ENCODE data around the gene SRRM5. TPM values are rescaled to one million over a fixed set of nuclear protein-coding genes. Genes with fewer than 3 reads are reported as not detected.

SRRM5 gene
- total RNA-seq, 1 donor from 2014 or later, result 0.29 TPM

DNA sequence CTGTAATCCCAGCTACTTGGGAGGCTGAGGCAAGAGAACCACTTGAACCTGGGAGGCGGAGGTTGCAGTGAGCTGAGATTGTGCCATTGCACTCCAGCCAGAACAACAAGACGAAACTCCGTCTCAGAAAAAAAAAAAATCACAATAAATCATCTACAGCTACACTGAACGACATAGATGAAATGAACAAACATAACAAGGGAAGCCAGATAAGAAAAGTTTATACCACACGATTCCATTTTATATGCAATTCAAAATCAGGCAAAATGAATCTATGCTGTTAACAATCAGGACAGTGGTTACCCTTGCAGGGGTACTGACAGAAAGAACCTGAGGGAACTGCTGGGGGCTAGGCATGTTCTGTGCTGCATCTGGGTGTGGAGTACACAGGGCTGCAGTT is 42.2 kb upstream of the SRRM5 start:
- Histone ChIP-seq H3K4me3 (no peak overlapping the region), H3K27ac (no peak overlapping the region), H3K36me3 (no peaks in the 10 kb centered on the region), H3K27me3 (no peaks in the 10 kb centered on the region), H3K9me3 (no peaks in the 10 kb centered on the region), H3K4me1 (peaks cover 10% of the 10 kb centered on the region)
- intact Hi-C loops (cut with DNase I), result no loop called here
- ATAC-seq (no peak), DNase-seq (no peak)
- TF ChIP-seq, protein P1, sequence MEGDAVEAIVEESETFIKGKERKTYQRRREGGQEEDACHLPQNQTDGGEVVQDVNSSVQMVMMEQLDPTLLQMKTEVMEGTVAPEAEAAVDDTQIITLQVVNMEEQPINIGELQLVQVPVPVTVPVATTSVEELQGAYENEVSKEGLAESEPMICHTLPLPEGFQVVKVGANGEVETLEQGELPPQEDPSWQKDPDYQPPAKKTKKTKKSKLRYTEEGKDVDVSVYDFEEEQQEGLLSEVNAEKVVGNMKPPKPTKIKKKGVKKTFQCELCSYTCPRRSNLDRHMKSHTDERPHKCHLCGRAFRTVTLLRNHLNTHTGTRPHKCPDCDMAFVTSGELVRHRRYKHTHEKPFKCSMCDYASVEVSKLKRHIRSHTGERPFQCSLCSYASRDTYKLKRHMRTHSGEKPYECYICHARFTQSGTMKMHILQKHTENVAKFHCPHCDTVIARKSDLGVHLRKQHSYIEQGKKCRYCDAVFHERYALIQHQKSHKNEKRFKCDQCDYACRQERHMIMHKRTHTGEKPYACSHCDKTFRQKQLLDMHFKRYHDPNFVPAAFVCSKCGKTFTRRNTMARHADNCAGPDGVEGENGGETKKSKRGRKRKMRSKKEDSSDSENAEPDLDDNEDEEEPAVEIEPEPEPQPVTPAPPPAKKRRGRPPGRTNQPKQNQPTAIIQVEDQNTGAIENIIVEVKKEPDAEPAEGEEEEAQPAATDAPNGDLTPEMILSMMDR (IDR thresholded peaks at IDR 0.05), result no peak

DNA sequence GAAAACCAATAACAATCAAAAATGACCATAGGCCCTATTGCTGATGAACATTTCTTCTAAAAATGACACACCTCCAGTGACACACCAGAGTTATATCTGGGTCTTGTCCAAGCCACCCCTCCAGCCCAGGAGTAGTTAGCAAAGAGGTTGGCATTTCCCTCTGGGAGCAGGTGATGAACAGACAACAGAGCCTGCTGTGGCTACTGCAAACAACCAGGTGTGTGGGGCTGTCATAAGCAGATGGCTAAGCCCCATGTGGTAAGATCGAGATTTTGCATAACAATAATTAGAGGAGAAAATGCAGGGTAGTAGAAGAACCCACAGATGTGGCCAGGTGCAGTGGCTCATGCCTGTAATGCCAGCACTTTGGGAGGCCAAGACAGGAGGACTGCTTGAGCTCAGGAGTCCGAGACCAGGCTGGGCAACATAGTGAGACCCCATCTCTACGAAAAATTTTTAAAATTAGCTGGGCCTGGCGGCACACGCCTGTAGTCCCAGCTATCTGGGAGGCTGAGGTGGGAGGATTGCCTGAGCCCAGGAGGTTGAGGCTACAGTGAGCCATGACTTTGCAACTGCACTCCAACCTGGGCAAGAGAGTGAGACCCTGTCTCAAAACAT is 41.6 kb upstream of the SRRM5 start:
- Histone ChIP-seq H3K9me3 (no peaks in the 10 kb centered on the region), H3K27me3 (no peaks in the 10 kb centered on the region), H3K4me1 (peaks cover 12% of the 10 kb centered on the region), H3K36me3 (no peaks in the 10 kb centered on the region), H3K4me3 (no peak overlapping the region), H3K27ac (no peak overlapping the region)
- TF ChIP-seq, protein P1 (IDR thresholded peaks at IDR 0.05), result no peak
- DNase-seq, result no peak
- ATAC-seq, result peak; percentile 23
- intact Hi-C loops (cut with DNase I), result no loop called here

DNA sequence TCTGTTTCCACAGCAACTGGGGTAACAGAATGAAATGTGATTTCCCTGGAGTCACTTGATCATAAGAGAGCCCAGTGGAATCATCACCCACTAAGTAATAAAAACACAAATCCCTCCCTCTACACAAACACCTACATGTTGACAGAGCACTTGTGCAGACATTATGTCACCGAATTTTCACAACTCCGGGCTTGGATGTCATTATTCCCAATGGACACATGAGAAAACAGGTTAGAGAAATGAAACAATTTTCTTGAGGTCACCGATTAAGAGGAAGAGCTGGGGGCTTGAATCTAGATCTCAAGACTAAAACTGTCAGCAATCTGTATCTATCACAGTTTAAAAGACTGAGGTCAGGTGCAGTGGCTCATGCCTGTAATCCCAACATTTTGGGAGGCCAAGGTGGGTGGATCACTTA is 39.7 kb upstream of the SRRM5 start:
- DNase-seq, result no peak
- no peaks in the 10 kb centered on the region for H3K27me3 ChIP-seq
- H3K4me1 ChIP-seq, result peaks cover 18% of the 10 kb centered on the region
- H3K9me3 ChIP-seq, result no peaks in the 10 kb centered on the region
- TF ChIP-seq, protein P1 (IDR thresholded peaks at IDR 0.05), result no peak
- intact Hi-C loops (cut with DNase I), result no loop called here
- H3K4me3 ChIP-seq, result no peak overlapping the region
- H3K36me3 ChIP-seq, result no peaks in the 10 kb centered on the region
- no peak overlapping the region for H3K27ac ChIP-seq
- ATAC-seq, result no peak

DNA sequence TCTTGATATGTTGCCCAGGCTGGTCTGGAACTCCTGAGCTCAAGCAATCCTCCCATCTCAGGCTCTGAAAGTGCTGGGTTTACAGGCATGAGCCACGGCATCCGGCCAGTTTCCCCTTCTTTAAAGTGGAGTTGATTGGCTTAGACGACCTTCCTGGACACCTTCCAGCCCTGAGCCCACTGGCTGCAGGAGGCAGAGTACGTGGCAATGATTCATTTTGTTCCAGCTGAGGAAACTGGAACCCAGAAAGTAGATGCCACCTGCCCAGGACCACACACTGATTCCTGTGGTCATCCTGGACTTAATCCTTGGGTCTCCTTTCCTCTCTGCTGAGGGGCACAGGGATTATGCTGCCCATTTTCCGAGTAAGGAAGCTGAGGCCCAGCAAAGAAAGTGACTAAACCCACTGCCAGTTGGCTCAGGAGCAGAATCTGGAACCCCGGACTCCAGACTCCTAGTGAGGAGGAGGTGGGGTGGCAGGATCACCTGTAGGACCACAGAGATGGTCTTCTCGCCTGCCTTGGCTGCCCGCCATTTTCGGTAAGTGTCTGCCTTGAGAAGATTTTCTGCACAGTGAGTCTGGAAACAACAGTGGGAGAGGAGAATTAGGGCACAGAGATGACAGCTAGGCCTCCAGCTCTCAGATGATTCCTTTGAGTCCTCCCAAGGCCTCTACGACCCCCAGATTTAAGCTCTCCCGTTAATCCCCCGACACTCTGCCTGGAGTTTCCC is 37.3 kb upstream of the SRRM5 start:
- H3K36me3 ChIP-seq, result no peaks in the 10 kb centered on the region
- intact Hi-C loops (cut with DNase I), result no loop called here
- DNase-seq (no peak), ATAC-seq (no peak)
- H3K27me3 ChIP-seq, result no peaks in the 10 kb centered on the region
- no peaks in the 10 kb centered on the region for H3K9me3 ChIP-seq
- peak overlapping the region; percentile 87 for H3K27ac ChIP-seq
- H3K4me3 ChIP-seq, result peak overlapping the region; percentile 98
- peaks cover 18% of the 10 kb centered on the region for H3K4me1 ChIP-seq
- TF ChIP-seq, protein P1 (IDR thresholded peaks at IDR 0.05), result no peak

DNA sequence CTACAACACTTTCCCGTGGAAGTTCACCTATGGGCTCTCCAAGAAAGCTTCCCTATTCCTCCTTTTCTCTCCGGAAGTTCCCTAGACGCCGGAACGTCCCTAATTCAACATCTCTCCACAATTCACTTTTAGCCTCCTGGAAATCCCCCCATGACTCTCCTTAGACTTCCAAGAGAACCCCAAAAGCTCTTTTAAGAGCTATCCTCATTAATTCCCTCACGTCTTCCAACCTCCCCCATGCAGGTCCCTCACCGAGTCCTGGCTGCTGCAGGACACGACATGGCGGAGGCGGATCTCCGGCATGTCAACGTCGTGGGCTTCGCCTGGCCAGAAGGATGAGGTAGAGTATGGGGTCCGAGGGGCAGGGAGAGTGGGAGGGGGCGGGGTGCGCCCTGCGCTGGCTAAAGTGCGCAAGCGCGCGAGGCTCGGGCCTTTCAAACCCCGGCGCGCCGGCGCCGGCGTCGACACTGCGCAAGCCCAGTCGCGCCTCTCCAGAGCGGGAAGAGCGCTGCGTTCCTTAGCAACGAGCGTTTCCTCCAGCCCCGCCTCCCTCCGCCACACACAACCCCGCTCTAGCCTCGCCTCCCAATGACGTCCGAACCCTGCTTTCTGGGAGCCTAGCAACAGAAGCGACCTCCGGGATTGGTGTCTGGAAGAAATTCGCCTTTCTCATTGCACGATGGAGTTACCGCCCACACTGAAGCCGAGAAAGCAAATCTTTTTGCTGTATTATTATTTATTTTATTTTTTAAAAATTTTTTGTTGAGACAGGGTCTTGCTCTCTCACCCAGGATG is 36.5 kb upstream of the SRRM5 start, which contains the start of the genes PINLYP and XRCC1:
Gene PINLYP, plus strand, starts transcription at position 646 of the 795 bp plus-strand sequence. CDS start 1,391 bp downstream, outside the sequence.
Gene XRCC1, minus strand, starts transcription at position 372 of the 795 bp plus-strand sequence. Its CDS starts 69 bp downstream, at position 303.
- Histone ChIP-seq H3K4me3 (peak within 1 kb of the TSS; percentile 98), H3K27ac (peak within 1 kb of the TSS; percentile 87), H3K36me3 (no peaks in the 10 kb centered on the region), H3K27me3 (no peaks in the 10 kb centered on the region), H3K9me3 (no peaks in the 10 kb centered on the region), H3K4me1 (peaks cover 18% of the 10 kb centered on the region)
- ATAC-seq, result peak; percentile 99
- intact Hi-C loops (cut with DNase I), result no loop called here
- DNase-seq, result peak; percentile 98
- TF ChIP-seq, protein P1 (IDR thresholded peaks at IDR 0.05), result no peak
